Activated CD4-positive, alpha-beta memory T cell treated with anti-CD3 and anti-CD28 coated beads, Interleukin-2, amount 10 ng/mL, durations not matched to agents 7 days and 5 days (primary cell): ENCODE measurements around the gene NCCRP1. TPM values are rescaled to one million over a fixed set of nuclear protein-coding genes. Genes with fewer than 3 reads are reported as not detected.
"Not testable (repeated sequence)": the region's sequence is repeated elsewhere in the genome, so short reads cannot be mapped to it uniquely, and the experiment has no call there.

Experiments
- CTCF ChIA-PET: fragments of 350-600 bp; sonication (Branson Sonifier 250); formaldehyde crosslinking; loops from one replicate; lab custom pipeline; 2021; ENCODE audit warnings: antibody characterized with exemption, inconsistent platforms; lab: Charles Lee
- POLR2A ChIA-PET: fragments of 350-600 bp; sonication (Branson Sonifier 250); formaldehyde crosslinking; loops from one replicate; lab custom pipeline; 2021; ENCODE audit warnings: antibody characterized with exemption; lab: Charles Lee
- DNase-seq: peaks from one replicate; pipeline ENCODE4 v3.0.0-alpha.2; 2020
- H3K27ac Mint-ChIP-seq: one replicate; pipeline ENCODE4 v1.8.0; 2021; ENCODE audit warnings: mild to moderate bottlenecking, mixed read lengths
- H3K27me3 Mint-ChIP-seq: one replicate; pipeline ENCODE4 v1.8.0; 2021; ENCODE audit warnings: mixed read lengths
- H3K36me3 Mint-ChIP-seq: one replicate; pipeline ENCODE4 v1.8.0; 2021; ENCODE audit warnings: low read depth, mixed read lengths
- H3K4me1 Mint-ChIP-seq: one replicate; pipeline ENCODE4 v1.8.0; 2021; ENCODE audit warnings: mixed read lengths
- H3K4me3 Mint-ChIP-seq: one replicate; pipeline ENCODE4 v1.8.0; 2021; ENCODE audit warnings: mild to moderate bottlenecking, mixed read lengths
- H3K9me3 Mint-ChIP-seq: one replicate; pipeline ENCODE4 v1.8.0; 2021; ENCODE audit warnings: mixed read lengths
- total RNA-seq, 2 experiments: library from RNA; stranded (reverse); gene quantifications; one replicate each; pipeline ENCODE4 v1.2.3, GENCODE V29; 2021

NCCRP1 gene
- total RNA-seq, 2 experiments from 2014 or later: not detected

DNA sequence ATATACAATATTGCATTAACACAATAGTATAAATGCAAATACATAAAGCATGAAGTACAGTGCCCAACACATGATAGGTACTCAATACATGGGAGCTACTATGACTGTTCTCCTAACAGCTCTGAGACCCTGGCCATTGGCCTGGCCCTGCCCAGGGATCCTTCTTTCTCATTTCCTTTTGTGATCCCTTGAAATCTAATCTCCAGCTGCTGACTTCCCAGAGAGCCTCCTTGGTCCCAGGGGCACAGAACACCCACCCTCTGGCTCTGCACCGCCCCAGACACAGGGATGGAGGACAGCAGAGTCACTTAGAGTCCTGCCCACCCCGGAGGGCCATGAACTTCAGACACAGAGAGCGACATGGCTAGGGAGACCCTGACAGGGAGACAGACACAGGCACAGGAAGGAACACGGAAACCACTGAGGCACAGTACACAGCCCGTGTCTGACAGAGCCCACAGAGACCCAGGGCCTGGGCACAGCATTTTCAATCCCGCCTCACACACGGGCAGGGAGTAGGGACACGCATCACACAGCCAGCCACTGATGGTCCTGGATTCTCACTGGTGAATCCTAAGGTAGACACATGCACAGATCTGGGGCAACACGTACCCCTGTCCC, 11.5 kb downstream of the NCCRP1 start:
- CTCF ChIA-PET: interaction anchor here (0.7 kb wide), 1 partner anchor 162 kb away, joined by 3 read pairs; no protein-coding TSS in a partner anchor
- Mint-ChIP-seq H3K9me3 (no peaks in the 10 kb centered on the region), H3K27ac (no peak overlapping the region), H3K4me1 (no peaks in the 10 kb centered on the region), H3K36me3 (no peaks in the 10 kb centered on the region), H3K27me3 (peaks cover 22% of the 10 kb centered on the region), H3K4me3 (no peak overlapping the region)
- POLR2A ChIA-PET: no interaction called here
- no peak for DNase-seq

DNA sequence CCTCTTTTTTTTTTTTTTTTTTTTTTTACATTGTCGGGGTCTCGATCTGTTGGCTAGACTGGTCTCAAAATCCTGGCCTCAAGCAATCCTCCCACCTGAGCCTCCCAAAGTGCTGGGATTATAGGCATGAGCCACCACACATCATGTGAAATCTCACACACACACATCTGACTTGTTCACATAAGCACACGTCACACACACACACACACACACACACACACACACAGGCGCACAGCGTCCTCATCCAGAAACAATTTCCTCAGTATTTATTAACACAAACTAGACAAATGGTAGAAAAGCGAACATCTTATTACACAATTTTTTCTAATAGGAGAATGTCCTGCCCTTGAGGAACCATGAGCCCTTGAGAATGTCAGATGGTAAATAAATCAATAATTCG, 12.4 kb downstream of the NCCRP1 start:
- H3K4me3 Mint-ChIP-seq: no peak overlapping the region
- ChIA-PET CTCF (interaction anchor here (0.7 to 1.0 kb wide), 2 partner anchors 118 to 161 kb away, joined by 3 to 5 read pairs; no protein-coding TSS in a partner anchor), POLR2A (no interaction called here)
- no peaks in the 10 kb centered on the region for H3K36me3 Mint-ChIP-seq
- no peak overlapping the region for H3K27ac Mint-ChIP-seq
- no peak for DNase-seq
- H3K27me3 Mint-ChIP-seq: peaks cover 15% of the 10 kb centered on the region
- H3K9me3 Mint-ChIP-seq: no peaks in the 10 kb centered on the region
- H3K4me1 Mint-ChIP-seq: no peaks in the 10 kb centered on the region

DNA sequence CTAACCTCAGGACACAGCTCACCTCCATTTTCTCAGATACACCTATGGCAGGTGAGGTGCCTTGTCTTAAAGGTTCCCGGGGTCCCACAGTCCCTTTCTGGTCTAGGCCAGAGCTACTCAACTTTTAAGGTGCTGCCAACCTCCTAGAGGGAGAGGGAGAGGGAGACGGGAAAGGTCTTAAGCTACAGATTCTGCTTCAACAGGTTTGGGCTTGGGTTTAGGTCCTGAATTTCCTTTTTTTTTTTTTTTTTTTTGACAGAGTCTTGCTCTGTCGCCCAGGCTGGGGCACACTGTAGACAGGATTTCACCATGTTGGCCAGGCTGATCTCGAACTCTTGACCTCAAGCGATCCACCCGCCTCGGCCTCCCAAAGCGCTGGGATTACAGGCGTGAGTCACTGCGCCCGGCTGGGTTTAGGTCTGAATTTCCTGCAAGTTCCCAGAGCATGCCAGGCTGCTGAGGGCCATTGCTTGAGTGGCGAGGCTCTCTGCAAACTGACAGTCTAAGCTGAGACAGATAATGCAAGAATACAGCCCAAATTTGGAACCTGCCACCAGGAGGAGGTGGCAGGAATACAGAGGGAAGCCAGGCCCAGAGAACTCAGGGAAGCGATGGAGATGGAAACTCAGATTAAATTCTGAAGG, 15.1 kb downstream of the NCCRP1 start:
- no peaks in the 10 kb centered on the region for H3K36me3 Mint-ChIP-seq
- H3K4me1 Mint-ChIP-seq: no peaks in the 10 kb centered on the region
- peaks cover 6% of the 10 kb centered on the region for H3K27me3 Mint-ChIP-seq
- ChIA-PET POLR2A (interaction anchor here (1.4 kb wide), 1 partner anchor 224 kb away, joined by 3 read pairs; the partner anchor contains the start of gene RPS16), CTCF (interaction anchor here (0.7 to 2.0 kb wide), 6 partner anchors 36 to 250 kb away, joined by 4 to 9 read pairs (median 6); partner anchors contain the start of gene PLEKHG2)
- no peaks in the 10 kb centered on the region for H3K9me3 Mint-ChIP-seq
- no peak overlapping the region for H3K27ac Mint-ChIP-seq
- no peak for DNase-seq
- H3K4me3 Mint-ChIP-seq: no peak overlapping the region

DNA sequence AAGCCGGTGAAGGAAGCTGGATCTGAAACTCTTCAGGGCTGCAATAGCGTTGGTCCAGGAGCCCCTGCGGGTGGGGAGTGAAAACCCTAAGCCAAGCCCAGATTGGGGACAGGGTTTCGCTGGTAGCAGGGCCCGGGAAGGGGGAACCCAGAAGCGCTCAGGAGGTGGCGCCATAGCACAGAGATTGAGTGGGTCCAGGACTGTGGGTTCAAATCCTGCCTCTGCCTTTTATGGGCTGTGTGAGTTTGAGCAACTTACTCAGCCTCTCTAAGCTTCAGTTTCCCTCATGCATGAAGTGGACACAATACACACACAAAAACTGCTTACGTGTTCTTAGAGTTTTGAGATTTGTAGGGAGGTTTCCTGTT, 15.6 kb downstream of the NCCRP1 start:
- CTCF ChIA-PET: interaction anchor here (1.0 to 2.0 kb wide), 4 partner anchors 115 to 251 kb away, joined by 4 to 9 read pairs (median 4); partner anchors contain the start of gene PLEKHG2

DNA sequence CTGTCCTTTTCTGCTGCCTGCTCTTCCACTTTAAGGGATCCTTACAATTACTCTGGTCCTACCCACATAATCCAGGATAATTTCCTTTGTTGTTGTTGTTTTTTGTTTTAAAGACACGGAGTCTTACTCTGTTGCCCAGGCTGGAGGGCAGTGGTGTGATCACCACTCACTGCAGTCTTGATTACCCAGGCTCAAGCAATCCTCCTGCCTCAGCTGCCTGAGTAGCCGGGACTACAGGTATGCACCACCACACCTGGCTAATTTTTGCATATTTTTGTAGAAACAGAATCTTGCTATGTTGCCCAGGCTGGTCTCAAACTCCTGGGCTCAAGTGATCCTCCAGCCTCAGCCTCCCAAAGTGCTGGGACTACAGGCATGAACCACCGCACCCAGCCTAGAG, 18.6 kb downstream of the NCCRP1 start:
- POLR2A ChIA-PET, H3K27me3 Mint-ChIP-seq, H3K4me3 Mint-ChIP-seq, H3K27ac Mint-ChIP-seq, DNase-seq, CTCF ChIA-PET, H3K9me3 Mint-ChIP-seq, H3K4me1 Mint-ChIP-seq, H3K36me3 Mint-ChIP-seq: not testable (repeated sequence)

More for the DNA sequence above, 15.6 kb downstream of the NCCRP1 start:
- Mint-ChIP-seq H3K27ac (no peak overlapping the region), H3K9me3 (no peaks in the 10 kb centered on the region), H3K27me3 (peaks cover 11% of the 10 kb centered on the region), H3K36me3 (no peaks in the 10 kb centered on the region), H3K4me1 (no peaks in the 10 kb centered on the region), H3K4me3 (no peak overlapping the region)
- peak; percentile 76 for DNase-seq
- POLR2A ChIA-PET: interaction anchor here (0.6 to 1.4 kb wide), 2 partner anchors 10 to 223 kb away, joined by 3 read pairs; partner anchors contain the start of gene RPS16

DNA sequence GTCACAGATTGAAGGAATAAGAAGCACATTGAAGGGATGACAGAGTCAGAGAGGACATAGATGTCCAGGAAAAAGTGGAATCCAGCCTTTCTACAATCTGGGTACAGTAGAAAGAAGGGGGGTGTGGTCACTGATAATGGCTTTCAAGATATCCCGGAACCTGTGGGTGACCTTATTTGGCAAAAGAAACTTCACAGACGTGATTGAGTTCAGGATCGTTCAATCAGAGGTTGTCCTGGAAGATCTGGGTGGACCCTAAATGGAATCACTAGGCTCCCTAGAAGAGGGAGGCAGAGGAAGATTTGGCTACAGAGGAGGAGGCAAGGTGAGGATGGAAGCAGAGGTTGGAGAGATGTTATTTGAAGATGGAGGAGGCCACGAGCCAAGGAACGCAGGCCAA, 20.3 kb downstream of the NCCRP1 start:
- DNase-seq: no peak
- Mint-ChIP-seq H3K4me3 (no peak overlapping the region), H3K4me1 (no peaks in the 10 kb centered on the region), H3K9me3 (no peaks in the 10 kb centered on the region), H3K36me3 (no peaks in the 10 kb centered on the region), H3K27ac (no peak overlapping the region), H3K27me3 (peaks cover 11% of the 10 kb centered on the region)
- CTCF ChIA-PET: interaction anchor here (0.6 kb wide), 1 partner anchor 858 kb away, joined by 3 read pairs; no protein-coding TSS in a partner anchor
- POLR2A ChIA-PET: no interaction called here

DNA sequence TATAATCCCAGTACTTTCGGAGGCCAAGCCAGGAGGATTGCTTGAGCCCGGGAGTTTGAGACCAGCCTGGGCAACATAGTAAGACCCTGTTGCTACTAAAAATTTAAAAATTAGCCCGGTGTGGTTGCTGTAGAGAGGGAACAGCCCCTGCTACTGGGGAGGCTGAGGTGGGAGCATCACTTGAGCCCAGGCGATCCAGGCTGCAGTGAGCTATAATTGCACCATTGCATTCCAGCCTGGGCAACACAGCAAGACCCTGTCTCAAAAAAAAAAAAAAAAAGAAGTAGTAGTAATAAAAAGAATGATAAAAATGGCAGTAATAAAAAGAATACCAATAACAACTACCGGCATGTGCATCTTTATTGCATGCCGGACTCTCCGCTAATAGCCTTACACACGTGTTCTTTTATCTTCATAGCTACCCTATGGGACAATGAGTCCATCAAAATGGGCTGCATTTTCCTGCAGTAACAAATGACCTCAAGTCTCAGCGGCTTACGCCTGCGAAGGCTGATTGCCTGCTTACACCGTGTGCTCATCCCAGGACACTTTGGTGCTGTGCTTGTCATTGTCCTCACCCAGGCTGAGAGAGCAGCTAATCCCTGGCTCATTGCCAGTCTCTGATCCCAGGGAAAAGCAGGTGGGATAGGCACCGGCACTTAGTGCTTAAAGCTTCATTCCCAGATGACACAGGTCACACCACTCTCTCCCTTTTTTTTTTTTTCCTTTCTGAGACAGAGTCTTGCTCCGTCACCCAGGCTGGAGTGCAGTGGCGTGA, 21.7 kb downstream of the NCCRP1 start:
- H3K9me3 Mint-ChIP-seq: no peaks in the 10 kb centered on the region
- H3K36me3 Mint-ChIP-seq: no peaks in the 10 kb centered on the region
- CTCF ChIA-PET: interaction anchor here (0.7 to 1.6 kb wide), 2 partner anchors 11 to 111 kb away, joined by 3 read pairs; no protein-coding TSS in a partner anchor
- H3K27ac Mint-ChIP-seq: no peak overlapping the region
- no peaks in the 10 kb centered on the region for H3K4me1 Mint-ChIP-seq
- POLR2A ChIA-PET: no interaction called here
- H3K27me3 Mint-ChIP-seq: peaks cover 12% of the 10 kb centered on the region
- no peak for DNase-seq
- H3K4me3 Mint-ChIP-seq: no peak overlapping the region

DNA sequence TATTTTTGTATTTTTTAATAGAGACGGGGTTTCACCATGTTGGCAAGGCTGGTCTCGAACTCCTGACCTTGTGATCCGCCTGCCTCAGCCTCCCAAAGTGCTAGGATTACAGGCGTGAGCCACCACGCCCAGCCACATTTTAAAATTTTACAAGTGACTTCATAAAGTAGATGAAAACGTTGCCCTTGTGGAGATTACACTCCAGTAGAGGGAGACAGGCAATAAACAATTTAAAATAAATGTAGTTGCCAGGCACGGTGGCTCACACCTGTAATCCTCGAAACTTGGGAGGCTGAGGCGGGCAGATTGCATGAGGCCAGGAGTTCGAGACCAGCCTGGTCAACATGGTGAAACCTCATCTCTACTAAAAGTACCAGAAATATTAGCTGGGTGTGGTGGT, 22.3 kb downstream of the NCCRP1 start:
- H3K9me3 Mint-ChIP-seq, H3K27ac Mint-ChIP-seq, H3K4me3 Mint-ChIP-seq, DNase-seq, H3K36me3 Mint-ChIP-seq, H3K4me1 Mint-ChIP-seq, POLR2A ChIA-PET: not testable (repeated sequence)
- peaks cover 16% of the 10 kb centered on the region for H3K27me3 Mint-ChIP-seq
- CTCF ChIA-PET: interaction anchor here (0.7 to 1.6 kb wide), 2 partner anchors 10 to 111 kb away, joined by 3 read pairs; no protein-coding TSS in a partner anchor

DNA sequence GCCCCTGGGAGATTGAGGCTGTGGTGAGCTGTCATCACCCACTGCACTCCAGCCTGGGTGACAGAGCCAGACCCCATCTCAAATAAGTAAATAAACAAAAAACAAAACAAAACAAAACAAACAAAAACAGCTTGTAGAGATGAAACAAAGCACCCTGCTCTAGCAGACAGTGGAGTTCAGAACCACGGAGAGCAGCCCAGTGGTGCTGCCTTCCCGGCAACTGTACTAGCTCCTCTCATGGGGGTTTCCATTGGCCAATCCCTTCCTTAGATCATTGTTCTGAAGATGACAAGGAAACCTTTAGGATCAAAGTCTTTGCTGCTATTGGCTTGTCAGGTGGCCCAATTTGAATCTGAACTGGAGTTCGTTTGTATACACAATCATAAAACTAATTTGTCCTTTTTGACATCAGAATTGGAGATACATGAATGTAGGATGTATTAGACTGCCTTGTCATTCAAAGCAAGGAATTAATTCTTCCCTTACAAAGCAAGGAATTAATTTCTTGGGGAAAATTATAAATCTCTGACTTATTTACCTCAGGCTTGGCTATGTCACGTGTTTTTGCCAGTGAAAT, 27.0 kb downstream of the NCCRP1 start:
- CTCF ChIA-PET: no interaction called here
- no peaks in the 10 kb centered on the region for H3K9me3 Mint-ChIP-seq

DNA sequence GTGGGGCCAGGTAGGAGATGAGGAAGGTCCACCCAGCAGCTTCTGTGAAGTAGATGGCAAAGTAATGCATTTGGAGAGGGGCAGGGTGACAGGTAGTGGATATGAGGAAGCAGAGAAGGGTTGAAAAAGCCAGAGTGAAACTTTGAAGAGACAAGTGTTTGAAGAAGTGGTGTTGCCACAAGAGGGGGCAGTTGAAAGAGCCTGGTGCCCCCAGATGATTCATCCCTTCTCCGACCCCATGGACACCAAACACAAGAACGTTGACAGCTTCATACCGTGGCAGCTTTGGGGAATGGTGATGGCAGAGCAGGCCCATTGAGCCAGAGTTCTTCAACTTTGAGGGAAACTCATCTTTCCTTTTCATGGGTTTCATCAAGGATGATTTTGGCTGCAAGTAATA, 28.1 kb downstream of the NCCRP1 start:
- Mint-ChIP-seq H3K27ac (no peak overlapping the region), H3K4me1 (no peaks in the 10 kb centered on the region), H3K9me3 (no peaks in the 10 kb centered on the region), H3K36me3 (no peaks in the 10 kb centered on the region), H3K4me3 (no peak overlapping the region), H3K27me3 (peaks cover 31% of the 10 kb centered on the region)
- POLR2A ChIA-PET: no interaction called here
- CTCF ChIA-PET: no interaction called here
- no peak for DNase-seq

More for the DNA sequence above, 27.0 kb downstream of the NCCRP1 start:
- Mint-ChIP-seq H3K4me3 (no peak overlapping the region), H3K27me3 (peaks cover 31% of the 10 kb centered on the region), H3K4me1 (no peaks in the 10 kb centered on the region), H3K36me3 (no peaks in the 10 kb centered on the region), H3K27ac (no peak overlapping the region)
- peak; percentile 36 for DNase-seq
- POLR2A ChIA-PET: no interaction called here

DNA sequence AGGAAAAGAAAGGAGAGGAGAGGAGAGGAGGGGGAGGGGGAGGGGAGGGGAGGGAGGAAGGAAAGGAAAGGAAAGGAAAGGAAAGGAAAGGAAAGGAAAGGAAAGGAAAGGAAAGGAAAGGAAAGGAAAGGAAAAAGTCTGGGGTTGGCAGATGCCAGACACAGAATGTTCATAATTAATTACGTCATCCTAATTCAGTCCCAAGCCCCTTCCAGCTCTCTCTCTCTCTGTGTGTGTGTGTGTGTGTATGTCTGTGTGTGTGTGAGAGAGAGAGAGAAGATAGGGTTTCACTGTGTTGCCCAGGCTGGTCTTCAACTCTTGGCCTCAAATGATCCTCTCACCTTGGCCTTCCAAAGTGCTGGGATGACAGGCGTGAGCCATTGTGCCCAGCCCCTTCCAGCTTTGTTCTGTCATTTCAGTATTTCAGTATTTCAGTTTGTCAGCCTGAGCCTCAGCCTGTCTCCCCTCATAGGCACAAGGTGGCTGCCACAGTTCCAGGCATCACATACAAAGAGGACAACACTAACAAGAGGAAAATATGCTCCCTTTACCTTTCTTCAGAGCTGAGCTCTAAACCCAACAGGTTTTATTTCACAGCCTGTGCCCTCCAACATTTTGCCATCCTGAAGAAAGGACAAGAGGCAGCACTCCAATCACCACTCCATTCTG, 33.5 kb downstream of the NCCRP1 start:
- POLR2A ChIA-PET: no interaction called here
- Mint-ChIP-seq H3K27me3 (peaks cover 14% of the 10 kb centered on the region), H3K27ac (no peak overlapping the region), H3K4me1 (no peaks in the 10 kb centered on the region), H3K36me3 (no peaks in the 10 kb centered on the region), H3K9me3 (no peaks in the 10 kb centered on the region), H3K4me3 (no peak overlapping the region)
- CTCF ChIA-PET: interaction anchor here (1.2 kb wide), 1 partner anchor 12 kb away, joined by 3 read pairs; no protein-coding TSS in a partner anchor
- no peak for DNase-seq

DNA sequence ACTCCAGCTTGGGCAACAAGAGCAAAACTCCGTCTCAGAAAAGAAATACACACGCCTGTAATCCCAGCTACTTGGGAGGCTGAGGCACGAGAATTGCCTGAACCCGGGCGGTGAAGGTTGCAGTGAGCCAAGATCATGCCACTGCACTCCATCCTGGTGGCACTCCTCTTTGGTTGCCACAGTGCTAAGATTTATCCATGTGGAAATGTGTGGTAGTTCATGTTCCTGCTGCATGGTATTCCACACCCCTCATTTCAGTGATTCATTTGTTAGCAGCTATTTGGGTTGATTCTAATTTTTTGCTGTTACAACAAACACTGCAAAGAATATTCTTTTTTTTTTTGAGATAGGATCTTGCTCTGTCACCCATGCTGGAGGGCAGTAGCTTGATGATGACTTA, 35.9 kb downstream of the NCCRP1 start:
- H3K4me3 Mint-ChIP-seq: no peak overlapping the region
- DNase-seq: no peak
- peaks cover 2% of the 10 kb centered on the region for H3K27me3 Mint-ChIP-seq
- peaks cover 12% of the 10 kb centered on the region for H3K4me1 Mint-ChIP-seq
- no peaks in the 10 kb centered on the region for H3K9me3 Mint-ChIP-seq
- ChIA-PET POLR2A (no interaction called here), CTCF (no interaction called here)
- H3K36me3 Mint-ChIP-seq: no peaks in the 10 kb centered on the region
- H3K27ac Mint-ChIP-seq: no peak overlapping the region
